ENCODE data around the gene CAMSAP1. TPM values are rescaled to one million over a fixed set of nuclear protein-coding genes. Genes with fewer than 3 reads are reported as not detected.
"Not testable (repeated sequence)": the region's sequence is repeated elsewhere in the genome, so short reads cannot be mapped to it uniquely, and the experiment has no call there.

Gene CAMSAP1, protein sequence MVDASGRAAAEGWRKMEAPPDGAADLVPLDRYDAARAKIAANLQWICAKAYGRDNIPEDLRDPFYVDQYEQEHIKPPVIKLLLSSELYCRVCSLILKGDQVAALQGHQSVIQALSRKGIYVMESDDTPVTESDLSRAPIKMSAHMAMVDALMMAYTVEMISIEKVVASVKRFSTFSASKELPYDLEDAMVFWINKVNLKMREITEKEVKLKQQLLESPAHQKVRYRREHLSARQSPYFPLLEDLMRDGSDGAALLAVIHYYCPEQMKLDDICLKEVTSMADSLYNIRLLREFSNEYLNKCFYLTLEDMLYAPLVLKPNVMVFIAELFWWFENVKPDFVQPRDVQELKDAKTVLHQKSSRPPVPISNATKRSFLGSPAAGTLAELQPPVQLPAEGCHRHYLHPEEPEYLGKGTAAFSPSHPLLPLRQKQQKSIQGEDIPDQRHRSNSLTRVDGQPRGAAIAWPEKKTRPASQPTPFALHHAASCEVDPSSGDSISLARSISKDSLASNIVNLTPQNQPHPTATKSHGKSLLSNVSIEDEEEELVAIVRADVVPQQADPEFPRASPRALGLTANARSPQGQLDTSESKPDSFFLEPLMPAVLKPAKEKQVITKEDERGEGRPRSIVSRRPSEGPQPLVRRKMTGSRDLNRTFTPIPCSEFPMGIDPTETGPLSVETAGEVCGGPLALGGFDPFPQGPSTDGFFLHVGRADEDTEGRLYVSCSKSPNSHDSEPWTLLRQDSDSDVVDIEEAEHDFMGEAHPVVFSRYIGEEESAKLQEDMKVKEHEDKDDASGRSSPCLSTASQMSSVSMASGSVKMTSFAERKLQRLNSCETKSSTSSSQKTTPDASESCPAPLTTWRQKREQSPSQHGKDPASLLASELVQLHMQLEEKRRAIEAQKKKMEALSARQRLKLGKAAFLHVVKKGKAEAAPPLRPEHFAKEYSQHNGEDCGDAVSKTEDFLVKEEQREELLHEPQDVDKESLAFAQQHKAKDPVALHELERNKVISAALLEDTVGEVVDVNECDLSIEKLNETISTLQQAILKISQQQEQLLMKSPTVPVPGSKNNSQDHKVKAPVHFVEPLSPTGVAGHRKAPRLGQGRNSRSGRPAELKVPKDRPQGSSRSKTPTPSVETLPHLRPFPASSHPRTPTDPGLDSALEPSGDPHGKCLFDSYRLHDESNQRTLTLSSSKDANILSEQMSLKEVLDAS (N-terminal part only)
- total RNA-seq (10 to 100 TPM; 26.9 to 32.0 TPM), polyA plus RNA-seq (1 to 10 TPM in 2 of 3 donors, under 1 TPM in 1; 0.61 to 2.4 (median 1.1) TPM), total RNA-seq (52.4 to 93.9 (median 84.1) reads per million in 6 experiments)

DNA sequence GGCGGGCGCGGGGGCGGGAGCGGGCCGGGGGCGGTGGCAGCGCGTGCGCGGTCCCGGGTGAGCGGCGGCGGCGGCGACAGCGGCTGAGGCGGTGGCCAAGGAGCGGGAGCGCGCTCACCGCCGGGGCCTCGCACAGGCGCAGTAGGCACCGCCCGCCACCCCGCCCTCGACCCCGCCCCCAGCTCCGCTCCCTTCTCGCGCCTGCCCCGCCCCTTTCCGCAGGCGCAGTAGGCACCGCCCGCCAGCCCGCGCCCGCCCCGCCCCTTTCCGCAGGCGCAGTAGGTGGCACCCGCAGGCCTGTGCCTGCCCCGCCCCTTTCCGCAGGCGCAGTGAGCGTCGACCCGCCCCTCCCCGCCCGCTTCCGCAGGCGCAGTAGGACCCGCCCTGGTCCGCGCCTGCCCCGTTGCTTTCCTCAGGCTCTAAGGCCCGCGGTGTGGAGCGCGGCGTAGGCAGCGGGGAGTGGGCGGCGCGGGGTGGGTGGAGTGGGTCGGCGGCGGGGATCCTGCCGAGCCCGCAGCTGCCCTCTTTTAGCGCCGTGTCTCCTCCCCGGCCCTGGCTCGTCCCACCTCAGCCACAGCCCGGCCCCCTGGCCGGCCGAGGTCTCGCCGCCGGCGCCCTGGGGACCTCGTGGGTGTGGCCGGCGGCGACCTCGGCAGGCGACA, at the start of gene CAMSAP1:
Gene CAMSAP1 (minus strand): TSS at position 116 of the 662 bp plus-strand sequence. CDS start 387 bp downstream, outside the sequence.
- DNase-seq (peak; percentile 82 to 98 (median 94)), ATAC-seq (peak; percentile 87)
- Mint-ChIP-seq H3K4me3 (peak within 1 kb of the TSS; percentile 77 to 93 (median 90)), H3K27ac (peak within 1 kb of the TSS; percentile 61 to 93 (median 87)), H3K27me3 (no peaks in the 10 kb centered on the region), H3K9me3 (peaks cover 0 to 15% (median 7%) of the 10 kb centered on the region in 9 donors), H3K4me1 (peaks cover 38 to 65% (median 58%) of the 10 kb centered on the region in 4 donors), H3K36me3 (peaks cover 20 to 40% (median 26%) of the 10 kb centered on the region in 3 donors)
- POLR2A ChIA-PET: interaction anchor here (0.6 to 1.7 kb wide), 5 partner anchors 43 to 1333 kb away, joined by 3 to 5 read pairs (median 3); partner anchors contain the start of genes TUBB4B and UBAC1

DNA sequence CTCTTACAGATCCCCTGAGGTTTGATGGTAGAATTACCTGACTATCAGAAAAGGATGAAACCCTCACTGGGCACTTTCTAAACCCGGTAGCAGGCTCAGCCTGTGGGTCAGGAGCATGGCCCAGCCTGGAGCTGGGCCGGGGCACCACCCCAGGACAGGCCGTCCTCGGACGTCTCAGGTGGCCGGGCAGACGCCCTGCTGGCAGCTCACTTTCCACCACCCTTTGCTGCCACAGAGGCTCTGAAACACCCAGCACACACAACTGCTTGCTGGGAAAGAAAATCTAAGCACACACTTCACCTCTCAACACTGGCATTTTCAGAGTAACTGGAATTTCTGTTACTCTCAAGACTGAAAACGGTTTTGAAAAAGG, 49.4 kb upstream of the CAMSAP1 start:
- no peak overlapping the region for H3K27ac Mint-ChIP-seq
- H3K9me3 Mint-ChIP-seq: no peaks in the 10 kb centered on the region
- H3K36me3 Mint-ChIP-seq: peaks cover 0 to 30% (median 17%) of the 10 kb centered on the region in 3 donors
- ATAC-seq (no peak), DNase-seq (no peak)
- peaks cover 3 to 33% (median 28%) of the 10 kb centered on the region in 4 donors for H3K4me1 Mint-ChIP-seq
- no peaks in the 10 kb centered on the region for H3K27me3 Mint-ChIP-seq
- no peak overlapping the region for H3K4me3 Mint-ChIP-seq
- POLR2A ChIA-PET: no interaction called here

DNA sequence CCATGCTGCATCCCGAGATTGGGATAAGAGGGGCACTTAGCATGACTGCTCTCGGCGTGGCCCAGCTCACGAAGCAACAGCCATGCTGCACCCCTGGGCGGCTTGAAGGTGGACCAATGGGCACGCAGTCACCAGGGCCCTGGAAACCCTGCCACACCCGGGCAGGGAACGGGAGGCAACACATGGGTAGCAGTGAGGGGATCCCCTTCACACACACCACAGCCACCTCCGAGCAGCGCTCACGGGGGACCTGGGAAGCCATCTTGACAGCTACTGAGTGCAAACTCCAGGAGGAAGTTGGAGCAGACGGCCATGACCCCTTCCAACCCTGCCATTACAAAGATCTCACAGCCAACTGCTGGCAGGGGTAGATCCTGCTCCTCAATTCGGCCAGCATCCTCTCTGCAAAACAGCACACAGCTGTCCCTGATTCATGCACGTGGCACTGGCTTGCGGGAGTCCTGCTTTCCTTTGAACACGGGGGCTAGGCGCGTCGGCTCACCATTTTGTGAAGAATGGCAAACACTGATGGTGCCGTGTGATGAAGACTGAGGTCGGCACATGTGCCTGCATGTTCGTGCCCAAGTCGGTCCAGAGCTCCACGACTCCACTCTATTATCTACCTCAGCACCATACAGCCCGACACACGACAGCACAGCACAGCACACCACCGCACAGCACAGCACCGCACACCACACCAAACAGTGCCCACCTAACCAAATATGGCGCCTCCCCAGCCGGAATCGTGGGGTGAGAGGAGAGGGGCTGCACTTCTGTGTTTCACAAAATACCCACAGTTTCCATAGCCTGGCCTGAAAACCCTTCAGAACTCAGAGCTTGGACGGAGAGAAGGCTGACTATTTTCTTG, 48.8 kb upstream of the CAMSAP1 start:
- peak overlapping the region in 1 of 10 donors; percentile 22 for H3K27ac Mint-ChIP-seq
- no peak overlapping the region for H3K4me3 Mint-ChIP-seq
- H3K27me3 Mint-ChIP-seq: no peaks in the 10 kb centered on the region
- ATAC-seq: no peak
- POLR2A ChIA-PET: no interaction called here
- peaks cover 0 to 29% (median 22%) of the 10 kb centered on the region in 4 donors for H3K4me1 Mint-ChIP-seq
- no peaks in the 10 kb centered on the region for H3K9me3 Mint-ChIP-seq
- peaks cover 0 to 33% (median 17%) of the 10 kb centered on the region in 3 donors for H3K36me3 Mint-ChIP-seq
- DNase-seq: no peak

DNA sequence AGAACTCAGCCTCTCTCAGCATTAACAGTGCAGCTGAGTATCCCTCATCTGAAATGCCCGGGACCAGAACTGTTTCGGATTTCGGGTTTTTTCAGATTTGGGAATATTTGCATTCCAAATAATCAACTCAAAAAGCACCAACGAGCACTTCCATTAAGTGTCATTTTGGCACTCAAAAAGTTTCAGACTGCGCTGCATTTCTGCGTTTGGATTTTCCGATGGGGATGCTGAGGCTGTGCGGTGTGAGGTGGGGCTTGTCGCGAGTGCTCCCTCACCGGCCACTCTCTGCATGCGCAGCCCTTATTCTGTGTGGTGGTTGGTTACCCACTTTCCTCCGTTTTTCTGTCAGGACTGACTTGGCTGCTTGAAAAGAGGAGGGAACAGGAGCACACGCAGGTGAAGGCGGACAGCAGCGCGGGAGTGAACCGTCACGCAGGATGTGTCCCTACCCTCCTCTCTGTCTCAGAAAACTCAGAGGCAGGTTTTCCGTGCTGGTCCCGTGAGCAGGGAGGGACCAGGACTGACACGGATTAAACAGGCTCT, 45.4 kb upstream of the CAMSAP1 start:
- Mint-ChIP-seq H3K27me3 (no peaks in the 10 kb centered on the region), H3K36me3 (peaks cover 0 to 56% (median 22%) of the 10 kb centered on the region in 3 donors), H3K4me1 (peaks cover 0 to 10% (median 7%) of the 10 kb centered on the region in 4 donors), H3K27ac (no peak overlapping the region), H3K9me3 (no peaks in the 10 kb centered on the region), H3K4me3 (no peak overlapping the region)
- ATAC-seq: no peak
- POLR2A ChIA-PET: no interaction called here
- no peak for DNase-seq

DNA sequence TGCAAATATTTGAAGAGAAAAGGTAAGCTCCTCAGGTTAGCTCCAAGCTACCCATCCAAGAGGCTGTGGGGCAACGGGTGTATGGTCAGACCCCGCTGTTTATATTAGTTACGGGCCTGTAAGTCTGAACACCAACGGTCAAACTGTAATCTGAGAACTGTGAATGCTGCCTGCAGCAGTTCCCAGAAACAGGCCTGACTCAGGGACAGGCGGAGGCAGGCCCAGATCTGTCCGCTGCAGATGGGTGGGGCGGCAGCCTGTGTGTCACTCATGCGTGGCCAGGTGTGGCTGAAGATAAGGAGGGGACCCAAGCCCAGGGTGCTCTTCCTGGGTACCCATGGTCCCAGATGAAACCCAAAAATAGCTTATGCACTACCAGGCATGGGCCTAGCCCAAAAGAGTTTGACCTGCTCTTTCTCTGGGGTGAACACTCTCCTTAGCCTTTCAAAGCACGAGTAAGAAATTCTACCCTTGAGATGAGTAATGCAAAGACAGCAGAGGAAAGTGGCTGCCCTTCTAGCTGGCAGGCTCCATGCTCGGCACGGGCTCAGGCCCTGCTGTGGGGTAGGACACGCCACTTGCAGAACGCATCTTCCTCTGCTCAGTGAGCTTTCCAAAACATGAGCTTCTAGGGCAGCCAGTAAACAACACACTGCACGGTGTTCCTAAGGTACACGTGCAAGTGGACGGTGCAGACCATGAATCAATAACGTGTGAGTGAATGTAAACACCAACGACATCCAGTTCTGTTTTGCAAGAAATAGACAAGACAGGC, 44.7 kb upstream of the CAMSAP1 start:
- POLR2A ChIA-PET: interaction anchor here (1.4 kb wide), 1 partner anchor 11 kb away, joined by 3 read pairs; no protein-coding TSS in a partner anchor
- H3K36me3 Mint-ChIP-seq: peaks cover 0 to 62% (median 26%) of the 10 kb centered on the region in 3 donors
- peaks cover 0 to 10% (median 7%) of the 10 kb centered on the region in 4 donors for H3K4me1 Mint-ChIP-seq
- no peak overlapping the region for H3K27ac Mint-ChIP-seq
- H3K9me3 Mint-ChIP-seq: no peaks in the 10 kb centered on the region
- H3K4me3 Mint-ChIP-seq: no peak overlapping the region
- H3K27me3 Mint-ChIP-seq: no peaks in the 10 kb centered on the region
- DNase-seq (no peak), ATAC-seq (no peak)

DNA sequence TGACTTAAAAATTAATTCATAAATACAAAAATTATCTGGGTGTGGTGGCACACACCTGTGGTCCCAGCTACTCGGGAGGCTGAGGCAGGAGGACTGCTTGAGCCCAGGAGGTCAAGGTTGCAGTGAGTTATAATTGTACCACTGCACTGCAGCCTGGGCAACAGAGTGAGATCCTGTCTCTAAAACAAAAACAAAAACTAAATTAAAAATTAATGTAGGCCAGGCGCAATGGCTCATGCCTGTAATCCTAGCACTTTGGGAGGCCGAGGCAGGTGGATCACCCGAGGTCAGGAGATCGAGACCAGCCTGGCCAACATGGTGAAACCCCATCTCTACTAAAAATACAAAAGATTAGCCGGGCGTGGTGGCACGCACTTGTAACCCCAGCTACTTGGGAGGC, 44.0 kb upstream of the CAMSAP1 start:
- POLR2A ChIA-PET: interaction anchor here (1.4 kb wide), 1 partner anchor 10 kb away, joined by 3 read pairs; no protein-coding TSS in a partner anchor
- peaks cover 0 to 70% (median 26%) of the 10 kb centered on the region in 3 donors for H3K36me3 Mint-ChIP-seq
- not testable (repeated sequence) for ATAC-seq, H3K27me3 Mint-ChIP-seq, H3K9me3 Mint-ChIP-seq, H3K4me1 Mint-ChIP-seq, DNase-seq, H3K27ac Mint-ChIP-seq, H3K4me3 Mint-ChIP-seq

DNA sequence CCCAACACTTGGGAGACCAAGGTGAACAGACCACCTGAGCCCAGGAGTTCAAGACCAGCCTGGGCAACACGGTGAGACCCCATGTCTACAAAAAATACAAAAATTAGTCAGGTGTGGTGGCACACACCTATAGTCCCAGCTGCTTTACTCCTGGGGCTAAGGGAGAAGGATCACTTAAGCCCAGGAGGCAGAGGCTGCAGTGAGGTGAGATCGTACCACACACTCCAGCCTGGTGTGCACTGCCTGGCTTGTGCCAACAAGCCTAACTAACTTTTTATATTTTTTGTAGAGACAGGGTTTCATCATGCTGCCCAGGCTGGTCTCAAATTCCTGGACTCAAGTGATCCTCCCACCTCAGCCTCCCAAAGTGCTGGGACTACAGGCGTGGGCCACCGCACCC, 43.5 kb upstream of the CAMSAP1 start:
- not testable (repeated sequence) for H3K27me3 Mint-ChIP-seq, ATAC-seq, H3K27ac Mint-ChIP-seq, H3K9me3 Mint-ChIP-seq, H3K4me1 Mint-ChIP-seq, DNase-seq, H3K4me3 Mint-ChIP-seq
- POLR2A ChIA-PET: interaction anchor here (1.4 kb wide), 1 partner anchor 10 kb away, joined by 3 read pairs; no protein-coding TSS in a partner anchor
- H3K36me3 Mint-ChIP-seq: peaks cover 0 to 75% (median 26%) of the 10 kb centered on the region in 3 donors

DNA sequence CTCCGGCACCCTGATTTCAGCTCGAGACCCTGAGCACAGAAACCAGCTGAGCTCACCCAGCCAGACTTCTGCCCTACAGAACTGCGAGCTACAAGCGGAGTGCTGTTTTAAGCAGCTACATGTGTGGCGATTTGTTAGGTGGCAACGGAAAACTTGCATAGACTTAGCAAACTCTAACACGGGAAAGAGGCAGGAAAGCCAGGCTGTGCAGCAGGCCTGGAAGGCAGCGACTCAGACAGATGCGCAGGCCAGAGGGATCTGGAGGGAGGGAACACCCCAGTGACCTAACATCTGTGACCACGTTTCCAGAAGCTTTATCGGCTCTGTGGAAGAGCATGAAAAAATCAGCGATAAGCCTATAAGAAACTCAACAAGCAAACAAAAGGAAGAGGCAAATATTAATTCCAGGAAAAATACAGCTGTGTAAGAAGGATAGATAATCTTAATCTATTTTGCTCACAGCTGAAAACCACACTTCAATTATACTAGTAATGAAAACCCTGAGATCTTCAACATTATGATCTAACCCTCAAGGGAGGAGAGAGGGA, 42.9 kb upstream of the CAMSAP1 start:
- Mint-ChIP-seq H3K4me1 (peaks cover 0 to 10% (median 2%) of the 10 kb centered on the region in 4 donors), H3K27me3 (no peaks in the 10 kb centered on the region), H3K9me3 (no peaks in the 10 kb centered on the region), H3K27ac (no peak overlapping the region), H3K36me3 (peaks cover 0 to 80% (median 32%) of the 10 kb centered on the region in 3 donors), H3K4me3 (no peak overlapping the region)
- DNase-seq (no peak), ATAC-seq (no peak)
- POLR2A ChIA-PET: no interaction called here

DNA sequence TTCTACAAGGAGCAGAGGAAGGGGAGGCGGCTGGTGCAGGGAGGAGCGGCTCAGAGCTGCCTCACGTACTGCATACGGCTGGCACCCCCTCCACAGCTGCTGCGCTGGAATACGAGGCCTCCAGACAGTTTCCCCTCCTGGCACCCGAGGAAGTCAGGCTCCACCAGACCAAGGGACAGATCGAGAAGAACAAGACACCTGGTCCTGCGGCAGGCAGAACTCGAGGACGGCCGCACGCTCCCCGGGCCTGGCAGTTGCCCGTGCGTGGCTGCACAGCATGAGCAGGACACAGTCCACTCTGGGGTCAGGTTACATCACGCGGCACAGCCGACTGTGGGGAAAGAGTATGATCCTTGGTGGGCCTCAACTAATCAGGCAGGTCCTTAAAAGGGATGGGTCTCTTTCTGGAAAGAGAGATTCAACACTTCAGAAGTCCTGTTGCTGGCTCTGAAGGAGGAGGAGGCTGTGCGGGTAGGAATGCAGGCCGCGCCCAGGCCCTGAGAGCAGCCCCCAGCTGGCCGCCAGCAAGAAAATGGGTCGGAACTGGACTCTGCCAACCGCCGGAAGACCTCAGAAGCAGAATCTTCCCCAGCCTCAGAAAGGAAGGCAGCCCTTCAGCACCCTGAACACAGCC, 42.3 kb upstream of the CAMSAP1 start:
- ATAC-seq: no peak
- Mint-ChIP-seq H3K27me3 (no peaks in the 10 kb centered on the region), H3K4me3 (no peak overlapping the region), H3K4me1 (peaks cover 0 to 10% (median 1%) of the 10 kb centered on the region in 4 donors), H3K9me3 (no peaks in the 10 kb centered on the region), H3K27ac (peak overlapping the region in 1 of 10 donors; percentile 68), H3K36me3 (peaks cover 0 to 80% (median 37%) of the 10 kb centered on the region in 3 donors)
- POLR2A ChIA-PET: no interaction called here
- no peak for DNase-seq

DNA sequence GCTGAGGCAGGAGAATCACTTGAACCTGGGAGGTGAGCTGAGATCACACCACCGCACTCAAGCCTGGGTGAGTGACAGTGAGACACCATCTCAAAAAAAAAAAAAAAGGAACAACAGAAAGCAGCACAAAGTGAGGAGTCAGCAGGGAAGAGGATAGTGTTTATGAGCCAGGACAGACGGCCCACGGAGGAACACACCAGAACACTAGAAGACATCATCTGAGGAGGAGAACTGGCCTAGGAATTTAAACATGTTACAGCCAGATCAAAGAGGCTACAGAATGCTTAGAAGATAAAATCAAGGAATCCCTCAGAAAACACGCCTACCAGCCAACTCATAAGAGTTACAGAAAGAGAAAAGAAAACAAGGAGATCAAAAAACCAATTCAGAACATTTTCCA, 41.6 kb upstream of the CAMSAP1 start:
- ATAC-seq (no peak), DNase-seq (no peak)
- Mint-ChIP-seq H3K4me1 (peaks cover 0 to 10% (median 1%) of the 10 kb centered on the region in 4 donors), H3K36me3 (peaks cover 5 to 83% (median 38%) of the 10 kb centered on the region in 3 donors), H3K27ac (peak overlapping the region in 2 of 10 donors; percentile 40 to 68), H3K27me3 (no peaks in the 10 kb centered on the region), H3K4me3 (no peak overlapping the region), H3K9me3 (no peaks in the 10 kb centered on the region)
- POLR2A ChIA-PET: no interaction called here

All from naive thymus-derived CD8-positive, alpha-beta T cell (primary cell).